ENCODE measurements around the gene COL4A1.

Gene COL4A1

DNA sequence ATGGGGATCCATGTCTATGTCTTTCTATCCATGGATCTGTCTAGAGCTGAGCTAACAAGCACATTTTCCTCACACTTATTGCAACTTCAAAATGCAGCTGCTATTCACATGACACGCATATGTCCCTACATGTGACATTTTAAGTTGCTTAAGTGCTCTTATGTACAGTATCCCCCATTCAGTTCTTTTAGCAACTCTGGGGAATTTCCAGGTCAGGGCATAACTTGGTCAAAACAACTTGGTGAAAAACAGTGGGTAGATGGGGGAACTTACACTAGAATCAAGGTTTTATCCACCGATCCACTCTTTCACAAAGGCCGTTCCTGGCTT is 73.0 kb downstream of the COL4A1 start:
- DNase-seq, result no peak

DNA sequence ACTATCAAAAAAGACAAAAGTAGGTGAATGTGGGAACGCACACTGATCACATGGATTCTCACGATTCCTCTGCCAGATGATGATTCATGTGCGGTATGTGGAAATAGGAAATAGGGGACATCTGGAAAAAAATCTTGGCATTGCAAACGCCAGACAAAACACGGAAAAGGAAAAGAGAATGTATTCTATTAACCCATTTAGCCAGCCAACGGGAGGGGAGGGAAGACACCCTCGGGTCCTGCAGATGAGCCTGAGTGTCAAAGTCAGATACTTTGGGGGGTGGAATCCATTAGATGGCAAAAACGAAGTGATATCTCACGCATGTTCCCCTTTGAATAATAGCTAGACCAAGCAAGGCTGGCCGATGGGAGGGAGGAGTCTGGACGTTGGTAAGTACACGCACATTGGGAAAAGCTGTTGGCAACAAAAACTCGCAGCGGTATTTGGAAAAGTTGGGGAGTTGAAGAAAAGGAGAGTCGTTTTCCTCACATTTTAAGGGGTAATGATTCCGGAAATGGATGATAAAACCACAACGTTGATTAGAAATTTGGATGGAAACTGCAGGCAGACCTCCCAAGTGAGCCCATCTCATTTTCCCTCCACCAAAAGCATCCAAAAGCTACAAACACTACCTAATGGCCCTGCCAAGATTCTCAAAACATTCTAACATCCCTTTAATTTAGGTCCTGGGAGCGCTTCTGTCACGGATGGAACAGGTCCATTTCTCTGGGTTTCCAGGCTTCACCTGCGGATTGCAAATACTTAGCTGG is 73.6 kb downstream of the COL4A1 start:
- DNase-seq, result no peak

GRCh38 chr13:110232756-110233155 is 74.2 kb downstream of the COL4A1 start:
- no peak for DNase-seq

GRCh38 chr13:110232142-110232541 is 74.8 kb downstream of the COL4A1 start:
- DNase-seq, result no peak

DNA sequence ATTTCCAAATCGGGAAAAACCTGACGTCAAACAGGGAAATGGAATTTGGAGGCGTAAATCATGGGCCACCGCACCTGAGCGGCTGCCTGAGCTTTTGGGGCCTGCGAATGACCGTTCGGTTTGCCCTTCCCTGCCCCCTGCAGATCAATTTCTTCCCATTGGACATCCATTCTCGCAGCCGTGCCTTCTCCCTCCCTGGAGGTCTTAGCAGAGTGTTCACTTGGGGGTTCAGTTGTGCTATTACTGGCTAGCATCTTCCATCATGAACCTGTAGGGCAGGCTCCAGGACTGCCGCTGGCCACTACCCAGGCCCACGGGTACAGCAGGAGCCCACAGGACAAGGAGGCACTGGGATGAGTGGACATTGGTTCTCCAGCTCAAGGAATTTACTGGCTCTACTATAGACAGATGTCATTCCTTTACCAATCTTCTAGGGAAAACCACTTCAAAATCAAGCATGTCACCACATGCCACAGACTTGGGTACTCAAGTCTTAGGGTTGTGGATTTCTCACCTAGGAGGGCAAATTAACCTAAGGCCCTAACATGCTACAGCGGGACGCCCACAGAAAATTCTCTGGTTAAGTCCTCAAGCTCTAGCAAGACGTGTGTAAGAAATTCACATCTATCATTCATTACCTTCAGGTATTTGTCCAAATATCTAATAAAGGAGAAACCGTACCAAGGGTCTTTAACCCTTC is 75.5 kb downstream of the COL4A1 start:
- no peak for DNase-seq

GRCh38 chr13:110230661-110231347 is 76.2 kb downstream of the COL4A1 start:
- no peak for DNase-seq

DNA sequence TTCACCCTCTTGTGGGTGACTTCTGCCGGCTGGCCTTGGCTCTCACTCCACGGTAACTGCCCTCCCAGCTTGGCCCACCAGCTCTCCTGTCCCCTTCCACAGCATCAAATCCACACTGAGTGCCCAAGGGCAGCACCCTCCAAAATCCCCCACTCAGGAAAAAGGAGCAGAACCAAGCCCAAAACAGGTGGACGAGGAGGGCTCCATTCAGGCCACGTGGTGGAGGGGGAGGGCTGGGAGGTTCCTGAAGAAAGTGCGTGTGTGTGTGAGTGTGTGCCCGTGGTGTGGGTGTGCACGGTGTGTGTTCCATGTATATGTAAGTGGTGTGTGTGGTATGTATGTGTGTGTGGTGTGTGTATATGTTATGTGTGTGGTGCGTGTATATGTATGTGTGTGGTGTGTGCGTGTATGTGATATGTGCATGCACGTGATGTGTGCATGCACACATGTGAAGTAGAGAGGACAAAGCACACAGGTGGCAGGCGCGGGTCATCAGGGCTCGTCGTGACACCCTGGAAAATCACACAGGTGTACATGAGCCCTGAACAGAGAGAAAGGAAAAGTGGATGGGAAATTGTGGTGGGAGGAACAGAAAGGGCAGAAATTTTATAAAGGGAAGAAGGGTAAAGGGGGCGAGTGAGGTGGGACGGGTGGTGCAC is 76.9 kb downstream of the COL4A1 start:
- DNase-seq, result no peak

DNA sequence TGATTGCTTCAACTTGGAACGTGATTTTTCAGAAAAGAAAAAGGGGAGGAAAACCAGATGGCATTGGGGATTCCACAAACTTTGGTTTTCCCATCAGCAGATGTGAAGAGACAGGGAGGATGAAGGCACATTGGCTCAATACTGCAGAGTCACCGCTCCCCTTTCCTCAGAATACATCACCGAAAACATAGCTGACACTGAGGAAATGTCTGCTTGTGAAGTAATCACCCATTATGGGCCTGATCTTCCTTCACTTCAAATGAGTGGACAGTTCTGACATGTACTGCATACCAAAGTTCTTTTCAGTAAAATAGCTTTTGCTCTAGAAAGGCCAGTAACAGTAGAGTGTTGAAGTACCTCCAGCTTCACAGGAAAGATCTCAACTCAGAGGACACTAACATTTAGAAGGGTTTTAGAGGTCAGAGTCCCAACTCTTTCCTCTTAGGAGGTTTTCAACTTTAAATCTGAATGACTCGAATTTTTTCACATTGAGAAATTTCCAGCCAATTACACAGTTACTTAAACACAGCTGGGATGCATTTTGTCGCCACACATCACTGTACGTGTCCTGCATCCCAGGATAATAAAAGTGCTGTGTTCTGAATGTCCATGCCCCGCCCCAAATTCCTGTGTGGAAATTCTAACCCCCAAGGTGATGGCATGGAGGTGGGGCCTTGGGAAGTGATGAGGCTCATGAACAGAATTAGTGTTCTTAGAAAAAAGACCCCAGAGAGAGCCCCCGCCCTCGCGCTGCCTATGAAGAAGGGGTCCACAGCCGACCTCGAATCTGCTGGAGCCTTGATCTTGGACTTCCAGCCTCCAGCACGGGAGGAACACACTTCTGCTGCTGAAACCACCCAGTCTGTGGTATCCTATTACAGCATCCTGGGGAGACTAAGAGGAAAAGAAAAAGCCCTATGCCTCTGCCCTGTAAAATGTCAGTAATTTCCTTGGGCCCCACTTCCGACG is 77.7 kb downstream of the COL4A1 start:
- DNase-seq, result no peak

GRCh38 chr13:110227864-110228643 is 78.9 kb downstream of the COL4A1 start:
- DNase-seq, result no peak

GRCh38 chr13:110227416-110227815 is 79.5 kb downstream of the COL4A1 start:
- DNase-seq, result no peak

DNA sequence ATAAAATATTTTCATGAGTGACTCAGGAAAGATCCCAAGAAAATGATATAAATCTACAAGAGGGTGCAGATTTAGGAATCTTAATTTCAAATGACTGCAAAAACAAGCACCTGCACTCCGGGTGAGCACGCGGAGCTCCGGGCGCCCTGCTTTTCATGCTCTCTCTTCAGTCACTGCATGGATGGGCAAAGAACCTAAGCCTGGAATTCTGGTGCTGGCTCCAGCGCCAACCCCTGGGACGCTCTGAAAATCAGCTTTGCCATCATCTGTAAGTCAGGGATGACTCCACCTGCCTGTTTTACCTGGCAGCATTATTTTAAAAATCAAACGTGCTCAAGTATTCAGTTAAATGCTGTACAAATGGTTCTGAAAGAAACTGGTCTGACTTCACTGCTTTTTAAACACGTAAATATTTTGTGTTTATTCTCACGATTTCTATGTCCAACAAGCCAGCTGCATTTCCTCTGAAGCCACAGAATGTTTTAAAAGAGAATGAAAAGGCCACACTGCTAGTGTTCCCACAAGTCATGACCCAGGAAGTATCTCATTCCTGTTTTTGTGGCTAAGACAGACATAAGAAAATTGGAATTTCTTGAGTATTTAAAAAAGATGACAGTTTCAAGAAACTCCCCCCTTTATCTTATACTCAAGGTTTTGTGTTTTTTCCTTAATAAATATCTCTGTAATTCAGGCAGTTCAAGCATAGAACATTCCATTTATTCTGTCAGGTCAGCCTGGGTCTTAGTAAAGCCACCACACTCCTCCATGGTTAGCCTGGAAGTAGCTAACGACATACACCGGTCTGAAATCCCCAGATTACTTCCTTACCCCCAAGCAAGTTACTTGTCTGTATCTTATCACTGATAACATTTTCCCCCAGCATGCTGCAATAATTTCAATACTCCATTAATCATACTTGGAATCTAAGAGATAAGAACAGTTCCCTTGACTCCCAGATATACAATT is 81.1 kb downstream of the COL4A1 start:
- DNase-seq, result no peak

DNA sequence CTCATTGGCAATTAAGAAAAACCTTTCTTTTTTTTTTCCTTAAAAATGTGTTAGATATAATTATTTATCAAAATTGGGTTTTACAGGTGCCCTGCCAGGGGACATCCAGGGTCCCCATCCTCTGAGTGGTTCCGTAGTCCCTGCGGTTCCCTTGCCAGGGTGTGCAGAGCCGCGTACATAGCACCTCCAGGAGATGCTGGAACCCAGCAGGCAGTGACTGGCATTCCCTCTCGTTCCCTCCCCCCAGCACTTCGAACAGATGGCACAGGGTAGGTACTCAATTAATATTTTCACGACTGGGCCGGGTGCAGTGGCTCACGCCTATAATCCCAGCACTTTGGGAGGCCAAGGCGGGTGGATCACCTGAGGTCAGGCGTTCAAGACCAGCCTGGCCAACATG is 82.0 kb downstream of the COL4A1 start:
- no peak for DNase-seq

GRCh38 chr13:110224519-110224918 is 82.4 kb downstream of the COL4A1 start:
- DNase-seq, result no peak

GRCh38 chr13:110221406-110222117 is 85.4 kb downstream of the COL4A1 start:
- DNase-seq, result no peak

- no peak for DNase-seq
Measured at GRCh38 chr13:110220471-110220870, 86.5 kb downstream of the COL4A1 start.

GRCh38 chr13:110218581-110219201 is 88.3 kb downstream of the COL4A1 start:
- DNase-seq, result no peak

DNA sequence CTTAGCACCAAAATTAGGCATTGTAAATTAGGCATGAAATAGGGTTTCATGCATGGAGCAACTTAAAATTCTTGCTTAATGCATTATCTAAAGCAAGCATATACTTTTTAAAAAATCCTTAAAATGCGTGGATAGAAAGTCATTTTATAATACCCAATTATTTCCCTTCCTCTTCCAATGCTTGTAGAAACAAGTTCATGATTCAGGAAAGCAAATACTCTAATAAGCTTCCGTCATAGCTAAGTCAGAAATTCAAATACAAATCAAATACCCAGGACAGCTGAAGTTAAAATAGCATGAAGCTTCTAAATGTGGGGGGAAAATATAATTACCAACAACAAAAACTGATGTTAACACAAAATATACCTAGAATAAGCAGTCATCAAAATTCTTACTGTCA is 89.1 kb downstream of the COL4A1 start:
- no peak for DNase-seq

DNA sequence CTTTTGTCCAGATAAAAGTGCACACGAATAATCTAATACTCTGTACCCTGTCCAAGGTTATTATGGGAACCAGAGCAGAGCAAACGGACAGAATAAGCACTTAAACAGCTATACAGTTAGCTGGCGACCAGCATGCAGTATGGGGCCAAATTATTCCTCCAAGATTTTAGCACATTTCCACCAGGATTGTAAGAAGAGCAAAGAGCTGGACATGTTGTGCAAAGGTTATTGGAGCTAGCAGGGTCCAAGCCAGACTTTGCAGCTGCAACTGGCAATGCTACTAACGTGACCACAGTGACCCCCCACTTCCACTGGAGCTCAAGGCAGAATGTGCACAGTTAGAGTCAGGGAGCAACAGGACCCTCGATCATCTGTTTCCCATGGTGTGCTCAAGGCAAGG is 89.9 kb downstream of the COL4A1 start:
- no peak for DNase-seq

DNA sequence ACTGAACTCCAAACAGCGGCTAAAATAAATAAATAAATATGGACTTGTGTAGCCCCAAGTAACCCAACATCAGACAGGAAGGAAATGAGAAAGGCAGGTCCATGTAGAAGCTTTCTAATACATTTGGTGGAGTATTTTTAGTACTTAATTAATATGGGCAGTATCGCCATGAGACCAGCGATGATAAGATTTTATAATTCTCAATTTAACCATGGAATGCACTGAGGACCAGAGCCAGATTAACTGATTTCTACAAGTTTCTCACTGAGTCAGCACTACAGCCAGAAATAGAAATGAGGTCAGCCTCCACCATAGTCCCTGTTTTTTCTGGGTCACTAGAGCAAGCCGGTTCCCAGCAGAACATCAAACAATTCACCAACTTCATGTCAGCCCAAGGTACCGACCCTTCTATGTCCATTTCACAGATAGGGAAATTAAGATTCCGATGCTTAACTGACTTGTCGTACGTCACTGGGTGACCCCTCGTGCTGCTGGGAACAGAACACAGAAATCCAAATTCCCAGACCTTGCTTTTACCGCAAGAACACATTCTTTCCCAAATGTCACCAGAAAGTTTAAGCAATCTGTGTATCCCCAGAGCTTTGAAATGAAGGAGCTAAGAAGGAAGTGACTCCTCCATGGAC is 90.4 kb downstream of the COL4A1 start:
- DNase-seq, result no peak

All from SHP77 treated with DMSO at 0.1 percent for 48 hours (cell line).